NCI-H187 (cell line): ENCODE measurements around the gene TNFAIP8.
"Not testable (repeated sequence)": the region's sequence is repeated elsewhere in the genome, so short reads cannot be mapped to it uniquely, and the experiment has no call there.

Experiments
- DNase-seq, 2 experiments: peaks; one replicate each; lab custom pipeline; 2025; lab: John Stamatoyannopoulos, UW

Gene TNFAIP8

DNA sequence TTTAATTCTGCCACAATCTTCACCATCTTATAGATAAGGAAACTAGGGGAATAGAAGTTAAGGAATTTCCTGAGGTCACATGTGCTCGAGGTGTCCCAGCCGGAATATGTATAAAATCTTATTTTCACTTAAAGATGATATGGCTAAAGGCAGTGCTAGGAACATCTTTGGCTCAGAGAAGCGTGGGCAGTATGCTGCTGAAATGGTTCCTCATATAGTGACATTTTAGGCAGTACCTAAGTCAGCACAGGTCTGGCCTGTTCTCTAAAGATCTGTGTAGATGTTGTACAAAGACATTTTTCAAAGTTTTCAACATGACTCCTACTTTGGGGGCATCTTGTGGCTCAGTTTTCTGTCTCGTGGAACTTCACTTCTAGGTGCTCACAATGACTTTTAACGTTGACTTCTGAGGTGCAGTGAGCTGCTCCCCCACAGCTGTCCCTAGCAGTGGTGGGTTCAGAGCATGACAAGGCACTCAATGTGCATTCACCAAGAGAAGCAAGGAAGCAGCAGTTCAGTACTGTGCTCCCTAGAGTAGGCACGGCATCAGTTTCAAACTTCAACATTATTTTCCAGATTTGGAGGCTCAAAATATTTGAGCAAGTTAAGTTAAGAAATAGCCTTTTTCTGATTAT lies 40.3 kb downstream of the TNFAIP8 start:
- DNase-seq = no peak

DNA sequence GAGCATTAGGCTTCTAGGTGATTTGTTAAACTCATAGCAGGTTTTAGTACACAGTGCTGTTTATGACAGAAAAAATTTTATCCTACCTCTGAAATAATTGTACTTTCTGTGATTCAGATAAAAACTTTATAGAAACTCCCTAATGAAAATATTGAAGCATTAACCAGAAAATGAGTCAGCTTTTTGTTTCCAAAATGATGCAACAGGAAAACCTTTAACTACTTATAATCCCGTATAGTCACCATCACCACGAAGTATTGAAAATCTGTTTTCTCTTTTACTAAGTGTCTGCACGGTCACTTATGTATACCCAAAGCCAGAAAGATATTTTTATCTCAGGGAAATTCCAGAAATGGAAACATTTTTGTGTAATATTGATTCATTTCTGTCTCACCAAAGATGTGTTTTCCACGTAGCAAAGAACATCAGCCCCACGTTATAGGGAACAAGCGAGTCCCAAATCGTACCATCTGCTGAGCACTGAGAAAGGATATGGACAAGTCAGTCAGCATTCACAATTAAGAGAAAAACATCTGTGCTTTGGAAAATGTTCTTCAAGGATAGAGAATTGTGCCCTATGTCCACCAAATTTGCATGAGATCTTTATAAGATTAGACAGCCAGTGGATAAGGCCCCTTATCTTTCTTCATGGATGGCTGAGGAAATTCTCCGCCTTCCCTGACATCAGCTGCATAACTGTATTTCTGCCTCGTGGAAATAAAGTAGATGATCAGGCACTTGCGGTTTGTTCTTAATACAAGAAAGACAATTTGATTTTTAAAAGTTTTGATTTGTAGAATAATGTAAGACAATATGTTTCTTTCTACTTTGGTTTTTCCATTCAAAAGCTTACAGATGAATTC lies 41.9 kb downstream of the TNFAIP8 start:
- DNase-seq = no peak

DNA sequence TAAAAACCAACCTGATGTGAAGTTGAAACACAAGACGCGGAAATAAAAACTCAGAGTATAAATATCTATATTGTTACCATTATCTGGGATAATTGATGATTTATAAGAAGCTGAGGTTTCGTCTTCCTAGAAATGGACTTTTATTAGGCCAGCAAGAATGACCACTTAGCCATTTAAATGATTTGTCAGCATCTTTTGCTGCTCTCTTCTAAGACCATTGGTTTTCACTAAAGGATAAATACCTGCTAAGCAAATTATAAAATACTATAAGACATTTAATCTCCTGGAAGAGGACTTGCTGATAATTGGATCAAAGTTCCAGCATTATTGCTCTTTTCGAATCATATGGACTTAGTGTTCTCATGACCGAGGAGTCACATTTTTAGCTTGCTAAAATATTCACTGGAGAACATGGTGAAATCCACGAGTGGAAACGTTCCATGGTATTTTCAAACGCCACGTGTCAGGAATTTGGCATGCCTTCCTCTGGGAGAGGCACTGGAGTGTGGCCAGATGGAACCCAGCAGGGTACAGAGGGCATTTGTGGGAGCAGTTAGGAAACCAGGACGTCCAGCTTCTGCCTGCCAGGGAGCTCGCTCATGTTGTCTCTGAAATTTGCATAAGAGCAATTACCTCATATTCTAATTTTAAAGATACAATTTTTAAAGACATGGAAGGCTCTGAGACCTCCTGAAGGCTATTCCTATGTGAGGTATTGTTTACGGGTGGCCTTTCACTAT lies 43.1 kb downstream of the TNFAIP8 start:
- no peak for DNase-seq

DNA sequence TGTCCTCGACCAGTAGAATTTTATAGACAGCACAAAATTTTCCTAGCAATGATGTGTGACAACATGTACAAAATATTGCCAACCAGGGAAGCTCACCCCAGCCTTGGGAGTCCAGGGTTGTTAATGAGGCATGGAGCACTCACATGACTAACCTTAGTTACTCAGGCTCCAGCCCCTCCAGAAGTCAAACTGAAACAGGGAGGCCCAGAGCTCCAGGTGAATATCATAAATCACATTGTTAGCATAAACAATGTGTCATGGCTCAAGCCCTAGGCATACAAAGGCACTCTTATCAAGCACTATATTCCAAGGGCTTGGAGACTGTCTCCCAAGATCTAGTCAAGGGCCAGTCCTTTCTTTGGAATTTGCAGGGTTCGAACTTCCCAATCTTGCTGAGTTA lies 44.4 kb downstream of the TNFAIP8 start:
- peak; percentile 15 to 32 for DNase-seq

- DNase-seq = no peak
These were observed 46.3 kb downstream of the TNFAIP8 start for GRCh38 chr5:119402081-119402480.

GRCh38 chr5:119402555-119402954 lies 46.7 kb downstream of the TNFAIP8 start:
- no peak for DNase-seq

DNA sequence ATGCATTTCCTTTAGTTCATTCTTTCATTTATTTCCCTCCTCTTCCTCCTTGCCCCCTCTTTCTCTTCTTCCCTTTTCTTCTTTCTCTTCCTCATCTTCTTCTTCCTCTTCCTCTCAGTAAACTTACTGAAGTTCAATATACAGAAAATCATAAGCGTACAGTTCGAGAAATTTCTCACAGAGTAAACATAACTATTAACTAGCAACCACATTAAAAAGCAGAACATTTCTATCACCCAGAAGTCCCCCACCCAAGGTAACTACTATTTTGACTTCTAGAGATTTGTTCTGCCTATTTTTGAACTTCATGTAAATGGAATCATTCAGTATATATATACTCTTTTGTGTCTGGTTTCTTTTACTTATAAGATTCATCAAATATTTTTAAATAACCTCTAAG lies 48.2 kb downstream of the TNFAIP8 start:
- no peak for DNase-seq

DNA sequence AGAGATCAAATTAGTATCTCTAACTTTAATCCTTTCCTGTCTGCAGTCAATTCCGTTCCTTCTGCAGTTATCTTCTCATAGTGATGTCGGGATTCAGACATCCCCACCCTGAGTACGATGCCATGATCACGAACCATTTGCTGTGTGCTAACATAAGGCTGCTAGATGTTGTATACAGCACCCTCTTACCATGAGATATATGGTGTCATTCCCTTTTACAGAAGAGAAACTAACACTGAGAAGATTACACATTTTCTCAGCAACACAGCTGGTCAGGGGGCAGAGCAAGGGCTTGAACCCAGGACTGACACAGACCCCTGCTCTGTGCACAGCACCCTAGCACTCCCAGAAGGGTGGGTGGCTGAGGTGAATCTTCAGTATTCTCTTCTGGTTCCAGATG lies 49.6 kb downstream of the TNFAIP8 start:
- no peak for DNase-seq

DNA sequence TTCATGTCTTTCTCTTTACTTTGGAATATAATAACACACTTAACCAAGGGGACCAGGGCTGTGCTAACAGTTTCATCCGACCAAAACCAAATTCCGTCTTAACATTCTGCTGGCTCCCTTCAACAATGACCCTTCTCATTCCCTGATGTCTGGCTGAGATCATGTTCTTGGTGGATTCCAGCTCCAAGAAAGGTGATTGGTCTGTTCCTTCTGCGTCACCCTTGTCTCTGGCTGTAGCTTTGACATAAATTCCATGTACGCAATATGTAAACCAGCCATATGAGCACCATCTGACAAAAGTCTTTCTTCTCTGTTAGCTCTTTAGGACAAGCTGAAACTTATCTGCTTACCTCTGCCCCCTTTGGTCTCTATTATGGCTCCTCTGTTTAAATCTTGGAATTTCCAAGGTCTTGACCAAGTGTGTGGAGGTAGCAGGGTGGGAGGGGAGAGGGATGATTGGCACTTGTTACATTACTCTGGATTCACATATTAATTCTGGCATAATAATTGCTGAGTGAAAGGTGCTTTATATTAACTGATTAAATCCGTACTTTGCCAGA lies 50.8 kb downstream of the TNFAIP8 start:
- no peak for DNase-seq

DNA sequence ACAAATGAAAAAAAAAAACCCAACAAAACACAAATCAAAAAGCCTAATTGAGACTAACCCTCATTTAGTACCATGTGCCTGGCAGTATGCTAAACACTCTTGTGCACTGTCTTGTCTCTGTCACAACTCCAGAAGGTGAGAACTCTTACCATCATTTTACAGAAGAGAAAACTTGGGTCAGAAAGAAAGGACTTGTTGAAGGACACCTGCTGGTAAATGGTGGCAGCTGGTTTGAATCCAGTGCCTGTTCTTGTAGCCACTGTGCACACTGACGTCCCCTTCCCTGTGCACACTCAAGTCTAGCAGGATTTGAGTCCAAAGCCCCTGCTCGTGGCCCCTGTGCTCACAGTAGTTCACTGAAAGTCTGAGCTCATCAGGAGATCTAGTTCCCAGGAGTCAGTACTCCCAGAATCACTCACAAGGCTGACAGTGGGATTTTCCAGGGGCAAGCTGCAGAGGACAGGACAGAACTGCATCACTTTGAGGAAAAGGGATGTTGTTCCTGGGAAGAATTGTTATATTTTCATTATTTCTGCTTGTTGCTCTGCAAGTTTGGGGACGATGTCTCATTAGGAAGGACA lies 53.5 kb downstream of the TNFAIP8 start:
- DNase-seq = no peak

- no peak for DNase-seq
These were observed 54.8 kb downstream of the TNFAIP8 start for GRCh38 chr5:119410448-119411159.

GRCh38 chr5:119411361-119412278 lies 55.8 kb downstream of the TNFAIP8 start:
- DNase-seq = peak in 1 of 2 experiments; percentile 48

DNA sequence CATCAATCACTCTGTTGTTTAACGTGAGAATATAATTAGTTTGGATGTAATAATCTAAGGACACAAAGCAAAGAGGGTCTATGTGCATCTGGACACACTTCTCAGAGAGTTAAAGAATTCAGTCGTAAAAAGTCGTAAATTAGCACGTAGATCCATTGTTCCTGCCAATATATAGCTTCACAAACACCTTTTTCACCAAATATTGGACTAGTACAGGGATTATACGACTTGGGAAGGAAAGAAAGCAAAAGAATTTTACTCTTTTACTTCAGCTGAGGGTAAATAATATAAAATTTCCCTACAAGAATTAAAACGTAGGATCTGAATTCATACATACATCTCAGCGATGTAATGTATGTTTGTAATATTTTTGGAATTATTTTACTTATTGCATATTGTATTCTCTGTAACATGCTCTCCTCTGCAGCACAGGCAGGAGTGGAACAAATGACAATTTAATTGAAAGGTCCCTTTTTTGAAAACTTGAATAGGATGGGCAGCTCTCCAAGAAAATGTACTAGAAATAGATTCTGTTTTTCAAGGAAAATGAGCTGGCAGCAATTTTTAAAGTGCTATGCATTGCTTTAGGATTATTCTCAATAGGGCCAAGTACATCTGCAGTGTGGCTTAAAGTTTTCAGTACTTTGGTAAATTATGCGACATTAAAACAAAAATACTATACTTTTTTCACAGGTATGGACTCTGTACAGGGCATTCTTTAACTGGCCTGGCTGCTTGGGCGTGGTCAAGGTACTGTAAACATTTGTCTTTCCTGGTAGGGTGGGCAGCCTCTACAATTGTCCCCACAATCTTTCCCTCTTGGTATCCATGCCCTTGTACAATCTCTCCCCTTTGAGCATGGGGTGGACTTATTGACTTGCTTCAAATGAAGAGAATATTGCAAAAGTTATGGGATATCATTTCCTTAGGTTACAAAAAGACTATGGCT lies 56.7 kb downstream of the TNFAIP8 start:
- DNase-seq = no peak

GRCh38 chr5:119414124-119414734 lies 58.4 kb downstream of the TNFAIP8 start:
- not testable (repeated sequence) for DNase-seq

- no peak for DNase-seq
These were observed 62.2 kb downstream of the TNFAIP8 start for GRCh38 chr5:119417891-119418605.

DNA sequence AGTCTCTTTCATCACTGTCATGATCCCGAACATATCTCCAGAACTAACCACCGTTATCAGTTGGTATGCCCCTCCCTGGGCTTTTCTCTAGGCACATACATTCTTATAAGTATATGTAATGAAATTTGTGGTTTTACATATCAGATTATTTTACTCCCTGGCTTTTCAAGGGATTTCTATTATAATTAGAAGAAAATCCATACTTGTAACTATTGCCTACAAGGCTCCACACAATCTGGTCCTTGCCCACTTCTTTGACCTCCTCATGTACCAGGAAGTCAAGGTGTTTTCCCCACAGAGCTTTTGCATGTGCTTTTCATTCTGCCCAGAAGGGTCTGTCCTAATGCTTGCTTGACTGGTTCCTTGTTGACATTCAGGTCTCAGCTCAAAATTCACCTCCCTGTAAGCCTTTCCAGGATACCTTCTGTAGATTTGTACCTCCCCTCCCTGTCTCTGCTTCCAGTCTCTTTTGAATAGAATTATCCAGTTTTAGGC lies 62.8 kb downstream of the TNFAIP8 start:
- DNase-seq = no peak

DNA sequence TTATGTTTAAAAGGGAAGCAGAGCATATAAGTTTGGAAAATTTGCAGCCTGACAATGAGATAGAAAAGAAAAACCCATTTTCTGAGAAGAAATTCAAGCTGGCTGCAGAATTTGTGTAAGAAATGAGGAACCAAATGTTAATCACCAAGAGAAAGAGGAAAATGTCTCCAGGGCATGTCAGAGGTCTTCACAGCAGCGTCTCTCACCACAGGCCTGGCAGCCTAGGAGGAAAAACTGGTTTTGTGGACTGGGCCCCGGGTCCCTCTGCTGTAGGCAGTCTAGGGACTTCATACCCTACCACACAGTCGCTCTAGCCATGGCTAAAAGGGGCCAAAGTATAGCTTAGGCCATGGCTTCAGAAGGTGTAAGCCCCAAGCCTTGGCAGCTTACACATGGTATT lies 64.3 kb downstream of the TNFAIP8 start:
- DNase-seq = no peak

DNA sequence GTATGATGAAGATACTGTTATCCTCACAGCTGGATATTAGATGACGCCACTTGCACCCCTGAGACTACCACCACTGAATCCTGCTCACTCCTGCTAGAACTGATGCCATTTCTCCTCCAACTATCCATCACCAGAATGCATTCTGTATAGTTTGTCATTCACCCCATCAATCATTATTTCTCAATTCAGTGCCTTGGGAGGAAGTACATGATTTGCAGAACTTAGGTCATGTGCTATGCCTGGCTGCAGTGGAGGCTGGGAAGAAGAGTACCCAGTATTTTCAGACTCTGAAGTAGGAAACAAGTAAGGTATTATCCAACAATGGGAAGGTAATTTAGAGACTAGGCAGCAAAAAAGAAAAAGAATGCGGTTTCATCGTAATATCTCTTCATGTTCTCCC lies 70.2 kb downstream of the TNFAIP8 start:
- no peak for DNase-seq
